Measurements from ENCODE around the gene RIN3.

DNA sequence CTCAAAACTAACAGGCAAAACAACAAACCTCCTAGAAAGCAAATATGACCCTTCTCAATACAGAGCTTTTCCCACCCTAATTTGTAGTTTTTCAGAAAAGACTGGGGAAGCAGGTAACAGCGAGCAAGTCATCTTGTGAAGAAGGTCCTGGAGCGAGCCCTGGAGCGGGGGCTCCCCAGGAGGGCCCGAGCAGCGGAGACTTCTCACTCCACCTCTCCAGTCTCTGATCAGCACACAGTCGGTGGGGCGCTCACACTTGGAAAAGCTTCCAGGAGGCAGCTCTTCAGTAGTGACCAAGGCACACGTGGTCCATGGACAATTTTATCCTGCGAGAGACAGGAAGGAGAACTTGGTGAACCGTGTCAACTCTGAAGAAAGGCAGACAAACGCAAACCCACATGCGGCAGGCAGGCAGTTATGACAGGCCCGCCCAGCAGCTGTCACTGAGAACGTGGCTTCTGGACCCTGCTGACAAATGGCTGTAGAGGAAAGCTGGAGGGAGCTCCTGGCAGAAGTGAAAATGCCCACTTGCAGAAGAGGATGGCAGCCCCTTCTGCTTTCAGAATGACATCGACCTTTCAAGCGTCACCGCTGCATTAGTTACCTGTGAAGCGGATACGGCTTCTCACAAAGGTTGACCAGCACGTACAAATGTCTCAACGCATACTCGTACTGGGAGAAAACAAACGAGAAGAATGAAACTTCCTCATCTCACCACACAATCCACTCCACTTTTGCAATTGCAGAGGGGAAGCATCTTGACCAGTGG lies 190.6 kb downstream of the RIN3 start:
- TF ChIP-seq, protein P1, sequence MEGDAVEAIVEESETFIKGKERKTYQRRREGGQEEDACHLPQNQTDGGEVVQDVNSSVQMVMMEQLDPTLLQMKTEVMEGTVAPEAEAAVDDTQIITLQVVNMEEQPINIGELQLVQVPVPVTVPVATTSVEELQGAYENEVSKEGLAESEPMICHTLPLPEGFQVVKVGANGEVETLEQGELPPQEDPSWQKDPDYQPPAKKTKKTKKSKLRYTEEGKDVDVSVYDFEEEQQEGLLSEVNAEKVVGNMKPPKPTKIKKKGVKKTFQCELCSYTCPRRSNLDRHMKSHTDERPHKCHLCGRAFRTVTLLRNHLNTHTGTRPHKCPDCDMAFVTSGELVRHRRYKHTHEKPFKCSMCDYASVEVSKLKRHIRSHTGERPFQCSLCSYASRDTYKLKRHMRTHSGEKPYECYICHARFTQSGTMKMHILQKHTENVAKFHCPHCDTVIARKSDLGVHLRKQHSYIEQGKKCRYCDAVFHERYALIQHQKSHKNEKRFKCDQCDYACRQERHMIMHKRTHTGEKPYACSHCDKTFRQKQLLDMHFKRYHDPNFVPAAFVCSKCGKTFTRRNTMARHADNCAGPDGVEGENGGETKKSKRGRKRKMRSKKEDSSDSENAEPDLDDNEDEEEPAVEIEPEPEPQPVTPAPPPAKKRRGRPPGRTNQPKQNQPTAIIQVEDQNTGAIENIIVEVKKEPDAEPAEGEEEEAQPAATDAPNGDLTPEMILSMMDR (IDR thresholded peaks at IDR 0.05): no peak
- no peak for TF ChIP-seq POLR2A (IDR thresholded peaks at IDR 0.05)

Measured in adrenal gland (tissue), 5 donors.